Measurements from ENCODE around the gene UPP1.

- TF ChIP-seq GABPA (IDR thresholded peaks at IDR 0.05; ENCODE audit: low read depth, low read length) (no peak), GABPA (CRISPR knock-in tag; IDR thresholded peaks at IDR 0.05; ENCODE audit: low read depth) (no peak), FIP1L1 (IDR thresholded peaks at IDR 0.05; ENCODE audit: borderline replicate concordance, insufficient read depth, low read depth, low read length) (no peak), CHCHD3 (CRISPR knock-in tag; IDR thresholded peaks at IDR 0.05) (no peak), SATB2 (CRISPR knock-in tag; IDR thresholded peaks at IDR 0.05) (no peak), SIN3A (IDR thresholded peaks at IDR 0.05; ENCODE audit: borderline replicate concordance, low read depth, low read length) (no peak), POLR2G (IDR thresholded peaks at IDR 0.05; ENCODE audit: low read depth, low read length) (no peak), MYC (CRISPR knock-in tag; IDR thresholded peaks at IDR 0.05; ENCODE audit: borderline replicate concordance) (no peak), EHMT2 (IDR thresholded peaks at IDR 0.05; ENCODE audit: borderline replicate concordance, low read depth, low read length) (no peak), FOXM1 (CRISPR knock-in tag; IDR thresholded peaks at IDR 0.05) (no peak), RXRA (CRISPR knock-in tag; IDR thresholded peaks at IDR 0.05) (no peak), HMG20B (CRISPR knock-in tag; conservative IDR thresholded peaks at IDR 0.05) (no peak), TCF7 (IDR thresholded peaks at IDR 0.05; ENCODE audit: low read depth) (no peak), NFE2 (CRISPR knock-in tag; IDR thresholded peaks at IDR 0.05) (no peak)
Measured at GRCh38 chr7:48132792-48133191, 43.7 kb downstream of the UPP1 start.

Measured in HepG2 (cell line).